ENCODE results near the gene SH3GLB1. TPM values are rescaled to one million over a fixed set of nuclear protein-coding genes. Genes with fewer than 3 reads are reported as not detected.
"Not testable (repeated sequence)": the region's sequence is repeated elsewhere in the genome, so short reads cannot be mapped to it uniquely, and the experiment has no call there.

The SH3GLB1 gene
- total RNA-seq, 1 donor from 2014 or later, result 63.8 TPM

- no peak for TF ChIP-seq CTCF (IDR thresholded peaks at IDR 0.05)
- ChIA-PET POLR2A (interaction anchor here (1.5 kb wide), 1 partner anchor 9 kb away, joined by 5 read pairs; the partner anchor contains the start of gene SH3GLB1), CTCF (interaction anchor here (1.5 kb wide), 1 partner anchor 9 kb away, joined by 7 read pairs; the partner anchor contains the start of gene SH3GLB1)
- H3K27ac Mint-ChIP-seq, result no peak overlapping the region
- H3K4me1 Mint-ChIP-seq, result no peaks in the 10 kb centered on the region
- ATAC-seq (ENCODE audit: low read depth), result no peak
- no peaks in the 10 kb centered on the region for H3K9me3 Mint-ChIP-seq
- intact Hi-C loops (cut with micrococcal nuclease), result no loop called here
- H3K36me3 Mint-ChIP-seq (ENCODE audit: low read depth), result no peaks in the 10 kb centered on the region
- DNase-seq, result no peak
- H3K4me3 Mint-ChIP-seq, result no peak overlapping the region
- no peaks in the 10 kb centered on the region for H3K27me3 Mint-ChIP-seq
Observed at GRCh38 chr1:86695400-86695799, 9.0 kb upstream of the SH3GLB1 start.

- no peak overlapping the region for H3K4me3 Mint-ChIP-seq
- ATAC-seq (ENCODE audit: low read depth) (no peak), DNase-seq (no peak)
- CTCF ChIA-PET, result no interaction called here
- no peaks in the 10 kb centered on the region for H3K36me3 Mint-ChIP-seq (ENCODE audit: low read depth)
- intact Hi-C loops (cut with micrococcal nuclease), result no loop called here
- no peak overlapping the region for H3K27ac Mint-ChIP-seq
- POLR2A ChIA-PET, result no interaction called here
- TF ChIP-seq CTCF (IDR thresholded peaks at IDR 0.05), result no peak
- no peaks in the 10 kb centered on the region for H3K27me3 Mint-ChIP-seq
- no peaks in the 10 kb centered on the region for H3K9me3 Mint-ChIP-seq
- no peaks in the 10 kb centered on the region for H3K4me1 Mint-ChIP-seq
Observed at GRCh38 chr1:86696522-86696921, 7.9 kb upstream of the SH3GLB1 start.

GRCh38 chr1:86699186-86699585, 5.2 kb upstream of the SH3GLB1 start:
- Mint-ChIP-seq H3K4me3 (no peak overlapping the region), H3K9me3 (no peaks in the 10 kb centered on the region), H3K36me3 (ENCODE audit: low read depth) (peaks cover 4% of the 10 kb centered on the region), H3K27ac (no peak overlapping the region), H3K4me1 (peaks cover 12% of the 10 kb centered on the region), H3K27me3 (no peaks in the 10 kb centered on the region)
- DNase-seq, result no peak
- CTCF ChIA-PET, result no interaction called here
- intact Hi-C loops (cut with micrococcal nuclease), result no loop called here
- no peak for ATAC-seq (ENCODE audit: low read depth)
- no peak for TF ChIP-seq CTCF (IDR thresholded peaks at IDR 0.05)
- POLR2A ChIA-PET, result no interaction called here

- peaks cover 26% of the 10 kb centered on the region for H3K4me1 Mint-ChIP-seq
- DNase-seq (no peak), ATAC-seq (ENCODE audit: low read depth) (no peak)
- no peaks in the 10 kb centered on the region for H3K27me3 Mint-ChIP-seq
- H3K27ac Mint-ChIP-seq, result no peak overlapping the region
- H3K36me3 Mint-ChIP-seq (ENCODE audit: low read depth), result peaks cover 12% of the 10 kb centered on the region
- no peak for TF ChIP-seq CTCF (IDR thresholded peaks at IDR 0.05)
- ChIA-PET CTCF (no interaction called here), POLR2A (no interaction called here)
- intact Hi-C loops (cut with micrococcal nuclease), result loop anchor here (5.0 to 10.0 kb wide), 7 partner anchors 166 to 1983 kb away; partner anchors contain the start of genes BCL10 and PKN2
- no peaks in the 10 kb centered on the region for H3K9me3 Mint-ChIP-seq
- H3K4me3 Mint-ChIP-seq, result no peak overlapping the region
Observed at GRCh38 chr1:86701731-86702130, 2.6 kb upstream of the SH3GLB1 start.

GRCh38 chr1:86702954-86703494, 1.4 kb upstream of the SH3GLB1 start:
- not testable (repeated sequence) for H3K27me3 Mint-ChIP-seq
- peaks cover 36% of the 10 kb centered on the region for H3K4me1 Mint-ChIP-seq

More at GRCh38 chr1:86702954-86703494, 1.4 kb upstream of the SH3GLB1 start:
- Mint-ChIP-seq H3K36me3 (ENCODE audit: low read depth) (peaks cover 18% of the 10 kb centered on the region), H3K4me3 (peak overlapping the region; percentile 96), H3K27ac (peak overlapping the region; percentile 99)
- not testable (repeated sequence) for H3K9me3 Mint-ChIP-seq; ATAC-seq (ENCODE audit: low read depth); DNase-seq
- ChIA-PET CTCF (interaction anchor here (1.4 to 2.3 kb wide), 3 partner anchors 188 to 230 kb away, joined by 4 to 6 read pairs (median 5); no protein-coding TSS in a partner anchor), POLR2A (interaction anchor here (1.0 to 3.5 kb wide), 10 partner anchors 12 to 1982 kb away, joined by 3 to 49 read pairs (median 11); partner anchors contain the start of genes BCL10, HS2ST1, ODF2L and PKN2)
- intact Hi-C loops (cut with micrococcal nuclease), result loop anchor here (5.0 to 10.0 kb wide), 7 partner anchors 164 to 1982 kb away; partner anchors contain the start of genes BCL10 and PKN2

Measured in activated B cell treated with CpG ODN at 0.5 μM for 24 hours (primary cell).